ENCODE data around the gene ZFP36. TPM values are rescaled to one million over a fixed set of nuclear protein-coding genes. Genes with fewer than 3 reads are reported as not detected.

ZFP36 gene
- total and polyA plus RNA-seq, 2 of the 8 experiments (the other 6 are each of a cell fraction or from before 2014, with no cell fraction given), result 4.0 to 10.9 TPM

- no peak for TF ChIP-seq CHD7 (IDR thresholded peaks at IDR 0.05; ENCODE audit: insufficient replicate concordance, low read length)
- TF ChIP-seq, protein P1, sequence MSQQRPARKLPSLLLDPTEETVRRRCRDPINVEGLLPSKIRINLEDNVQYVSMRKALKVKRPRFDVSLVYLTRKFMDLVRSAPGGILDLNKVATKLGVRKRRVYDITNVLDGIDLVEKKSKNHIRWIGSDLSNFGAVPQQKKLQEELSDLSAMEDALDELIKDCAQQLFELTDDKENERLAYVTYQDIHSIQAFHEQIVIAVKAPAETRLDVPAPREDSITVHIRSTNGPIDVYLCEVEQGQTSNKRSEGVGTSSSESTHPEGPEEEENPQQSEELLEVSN (IDR thresholded peaks at IDR 0.05), result no peak
Measured at GRCh38 chr19:39413911-39414608, 7.4 kb downstream of the ZFP36 start (continued).

All from H1 (cell line).